Measurements from ENCODE around the gene SPO11.

The SPO11 gene

GRCh38 chr20:57329608-57330221 lies at the start of gene SPO11:
SPO11 (plus strand) TSS chr20:57329803; CDS start chr20:57329868, 65 bp downstream.
- peak; percentile 14 for DNase-seq (ENCODE audit: low spot score)

DNA sequence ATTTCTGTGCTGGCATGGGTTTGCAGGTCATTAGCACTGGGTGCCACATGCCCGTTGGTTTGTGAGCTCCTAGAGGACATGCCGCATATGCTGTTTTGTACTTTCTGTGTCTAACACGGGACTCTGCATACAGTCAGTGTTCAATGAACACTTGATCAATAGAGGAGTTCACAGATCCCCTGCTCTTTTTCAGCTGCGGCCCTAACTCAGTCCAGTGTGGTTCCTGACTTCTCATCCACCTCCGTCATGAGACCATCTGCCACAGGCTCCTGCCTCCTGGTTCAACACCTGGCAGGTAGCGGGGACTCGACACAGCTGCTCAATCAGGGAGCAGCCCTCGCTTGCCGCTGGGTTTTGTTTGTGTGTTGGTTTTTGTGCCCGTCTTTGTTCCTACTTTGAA lies 49.4 kb upstream of the SPO11 start:
- DNase-seq (ENCODE audit: low spot score) = no peak

DNA sequence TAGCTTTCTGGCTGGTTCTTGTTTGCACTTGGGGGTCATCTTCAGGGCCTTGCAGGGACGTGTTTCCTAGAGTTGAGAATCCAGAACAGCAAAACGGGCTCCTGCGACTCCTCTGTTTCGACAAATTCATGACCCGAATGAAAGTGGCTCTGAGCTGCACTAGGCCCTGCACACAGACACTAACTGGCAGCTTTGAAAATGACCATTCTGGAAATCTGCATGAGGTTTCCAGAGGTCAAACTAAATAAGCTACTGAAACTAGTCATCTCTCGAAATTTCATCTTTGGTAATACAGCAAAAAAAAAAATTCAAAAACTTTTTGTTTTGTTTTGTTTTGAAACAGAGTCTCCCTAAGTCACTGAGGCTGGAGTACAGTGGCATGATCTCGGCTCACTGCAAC lies 47.7 kb upstream of the SPO11 start:
- DNase-seq (ENCODE audit: low spot score) = no peak

GRCh38 chr20:57282670-57283361 lies 46.8 kb upstream of the SPO11 start:
- DNase-seq (ENCODE audit: low spot score) = peak; percentile 94

- DNase-seq (ENCODE audit: low spot score) = no peak
Observed at GRCh38 chr20:57283860-57284259, 45.7 kb upstream of the SPO11 start.

- DNase-seq (ENCODE audit: low spot score) = no peak
Observed at GRCh38 chr20:57287007-57287880, 42.4 kb upstream of the SPO11 start.

- no peak for DNase-seq (ENCODE audit: low spot score)
Observed at GRCh38 chr20:57287901-57288300, 41.7 kb upstream of the SPO11 start.

GRCh38 chr20:57288651-57289277 lies 40.8 kb upstream of the SPO11 start:
- peak; percentile 35 for DNase-seq (ENCODE audit: low spot score)

GRCh38 chr20:57289391-57290177 lies 40.0 kb upstream of the SPO11 start:
- DNase-seq (ENCODE audit: low spot score) = peak; percentile 58

- no peak for DNase-seq (ENCODE audit: low spot score)
Observed at GRCh38 chr20:57290178-57290484, 39.5 kb upstream of the SPO11 start.

DNA sequence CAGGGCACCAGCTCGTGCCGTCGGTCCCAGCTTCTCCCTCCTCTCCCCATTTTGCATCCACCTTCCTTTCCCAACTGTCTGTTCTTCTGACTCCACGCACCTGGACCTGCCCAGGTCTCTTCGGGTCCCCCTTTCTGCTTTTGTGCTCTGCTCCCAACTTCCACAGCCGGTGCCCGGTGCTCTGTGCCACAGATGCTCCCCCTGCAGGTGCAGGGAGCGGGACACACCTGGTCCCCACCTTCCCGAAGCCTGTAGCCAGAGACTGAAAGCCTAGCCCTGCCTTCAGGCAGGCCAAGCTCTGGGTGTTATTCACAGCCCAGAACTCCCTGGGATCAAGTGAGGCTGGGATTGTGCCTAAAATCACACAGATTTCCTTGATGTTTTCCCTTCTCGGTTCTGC lies 38.6 kb upstream of the SPO11 start:
- no peak for DNase-seq (ENCODE audit: low spot score)

GRCh38 chr20:57291694-57292093 lies 37.9 kb upstream of the SPO11 start:
- no peak for DNase-seq (ENCODE audit: low spot score)

DNA sequence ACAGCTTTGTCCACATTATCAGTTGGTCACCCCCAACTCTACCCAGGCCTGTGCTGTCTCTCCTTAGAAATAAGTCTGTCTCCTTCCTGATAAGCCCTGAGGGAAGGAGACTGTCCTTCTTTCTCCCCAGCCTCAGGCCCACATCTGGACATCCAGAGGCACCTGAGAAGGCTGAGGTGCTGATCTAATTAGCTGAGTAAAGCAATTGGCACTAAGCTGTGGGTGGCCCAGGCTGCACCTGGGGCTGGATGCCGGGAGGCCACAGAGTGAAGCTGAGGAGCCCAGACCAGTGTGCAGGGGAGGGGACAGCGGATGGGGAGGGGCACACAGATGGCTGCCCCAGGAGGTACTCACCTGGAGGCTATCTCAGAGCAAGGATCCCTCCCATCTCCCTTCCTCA lies 37.0 kb upstream of the SPO11 start:
- no peak for DNase-seq (ENCODE audit: low spot score)

DNA sequence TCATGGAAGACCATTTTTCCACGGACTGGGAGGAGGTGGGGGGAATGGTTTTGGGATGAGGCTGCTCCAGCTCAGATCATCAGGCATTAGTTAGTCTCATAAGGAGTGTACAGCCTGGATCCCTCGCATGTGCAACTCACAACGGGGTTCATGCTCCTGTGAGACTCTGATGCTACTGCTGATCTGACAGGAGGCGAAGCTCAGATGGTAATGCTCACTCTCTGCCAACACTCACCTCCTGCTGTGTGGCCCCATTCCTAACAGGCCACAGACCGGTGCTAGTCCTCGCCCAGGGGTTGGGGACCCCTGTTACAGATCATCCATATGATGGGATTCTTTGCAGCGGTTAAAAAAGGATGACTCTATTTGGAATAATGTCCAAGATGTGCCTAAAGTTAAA lies 35.6 kb upstream of the SPO11 start:
- no peak for DNase-seq (ENCODE audit: low spot score)

DNA sequence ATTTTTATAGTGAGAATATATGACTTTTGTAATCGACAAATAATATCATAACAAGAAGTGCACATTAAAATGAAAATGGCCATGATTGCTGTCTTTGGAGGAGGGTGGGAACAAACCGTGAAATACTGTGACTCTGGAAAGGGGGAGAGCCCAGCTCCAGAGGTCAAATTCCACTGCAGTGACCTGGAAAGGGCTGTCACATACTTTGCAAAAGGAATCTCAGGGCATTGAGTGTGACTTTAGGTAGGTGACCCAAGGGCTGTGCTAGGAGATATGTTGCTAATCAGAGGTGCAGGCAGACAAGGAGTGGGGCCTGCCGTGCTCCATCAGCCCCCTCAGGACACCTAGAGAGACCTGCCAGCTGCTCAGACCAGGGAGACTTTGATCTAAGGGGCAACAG lies 35.1 kb upstream of the SPO11 start:
- DNase-seq (ENCODE audit: low spot score) = no peak

DNA sequence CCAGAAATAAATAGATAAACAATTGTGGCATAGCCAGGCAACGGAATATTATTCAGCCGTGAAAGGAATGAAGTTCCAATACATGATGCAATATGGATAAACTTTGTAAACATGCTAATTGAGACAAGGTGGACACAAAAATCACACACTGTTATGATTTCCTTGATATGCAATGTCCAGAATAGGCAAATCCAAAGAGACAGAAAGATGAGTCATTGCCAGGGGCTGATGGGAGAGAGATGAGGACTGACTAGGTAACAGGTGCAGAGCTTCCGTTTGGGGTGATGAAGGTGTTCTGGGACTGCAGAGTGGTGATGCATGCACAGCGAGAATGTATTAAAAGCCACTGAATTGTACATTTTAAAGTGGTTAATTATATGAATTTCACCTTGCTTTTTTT lies 31.1 kb upstream of the SPO11 start:
- no peak for DNase-seq (ENCODE audit: low spot score)

DNA sequence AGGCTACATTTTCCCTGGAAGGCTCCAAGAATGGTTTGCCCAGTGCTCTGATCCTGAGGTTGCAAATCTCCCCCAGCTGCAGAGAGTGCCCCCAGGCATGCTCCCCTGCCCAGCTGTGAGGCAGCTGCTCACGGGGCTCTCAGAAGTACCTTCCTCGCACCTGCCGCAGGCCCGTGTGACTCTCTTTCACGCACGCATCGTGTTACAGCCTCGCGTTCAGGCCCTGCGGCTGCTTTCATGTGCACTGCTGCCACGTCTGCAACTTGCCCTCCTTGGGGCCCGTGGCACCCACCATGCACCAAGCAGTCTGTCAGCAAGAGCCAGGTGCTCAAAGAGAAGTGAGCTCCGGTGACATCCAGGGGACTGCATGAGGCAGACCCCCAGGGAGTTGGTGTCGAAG lies 28.6 kb upstream of the SPO11 start:
- DNase-seq (ENCODE audit: low spot score) = no peak

- DNase-seq (ENCODE audit: low spot score) = no peak
Observed at GRCh38 chr20:57306747-57307146, 22.9 kb upstream of the SPO11 start.

DNA sequence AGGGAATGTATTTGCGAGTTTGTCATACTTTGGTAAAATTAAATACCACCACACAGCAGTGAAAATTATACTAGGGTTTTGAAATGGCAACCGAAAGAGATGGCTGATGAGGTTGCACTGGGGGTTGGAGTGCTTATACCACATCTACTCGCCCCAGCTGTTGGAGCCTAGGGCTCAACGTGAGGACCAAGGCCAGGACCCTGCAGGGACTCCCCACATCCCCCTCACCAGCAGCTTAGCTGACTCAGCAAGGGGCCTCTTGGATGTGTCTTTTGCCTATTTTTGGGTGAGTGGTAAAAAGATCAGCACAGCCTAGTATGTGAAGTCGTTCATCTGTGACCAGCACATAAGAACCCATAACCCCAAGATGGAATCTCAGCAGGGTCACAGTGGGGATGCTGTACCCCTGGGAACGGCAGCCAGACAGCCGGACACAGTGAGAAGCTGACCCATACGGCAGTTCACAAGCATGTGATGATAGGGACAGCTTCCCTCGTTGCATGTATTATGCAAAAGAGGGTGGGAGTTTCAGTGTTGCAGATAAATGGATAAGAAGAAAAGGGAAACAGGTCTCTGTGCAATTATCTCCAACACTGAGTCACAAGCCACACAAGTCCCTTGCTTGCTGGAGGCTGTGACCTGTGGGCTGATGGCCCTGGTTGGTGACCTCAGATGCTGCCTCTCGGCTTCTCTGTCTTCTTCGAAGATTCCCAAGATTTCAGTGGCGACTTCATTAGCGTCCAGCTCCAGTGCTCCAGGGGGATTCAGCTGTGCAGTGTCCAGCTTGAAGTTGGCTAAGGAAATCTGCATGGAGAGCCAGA lies 20.9 kb upstream of the SPO11 start:
- DNase-seq (ENCODE audit: low spot score) = no peak

DNA sequence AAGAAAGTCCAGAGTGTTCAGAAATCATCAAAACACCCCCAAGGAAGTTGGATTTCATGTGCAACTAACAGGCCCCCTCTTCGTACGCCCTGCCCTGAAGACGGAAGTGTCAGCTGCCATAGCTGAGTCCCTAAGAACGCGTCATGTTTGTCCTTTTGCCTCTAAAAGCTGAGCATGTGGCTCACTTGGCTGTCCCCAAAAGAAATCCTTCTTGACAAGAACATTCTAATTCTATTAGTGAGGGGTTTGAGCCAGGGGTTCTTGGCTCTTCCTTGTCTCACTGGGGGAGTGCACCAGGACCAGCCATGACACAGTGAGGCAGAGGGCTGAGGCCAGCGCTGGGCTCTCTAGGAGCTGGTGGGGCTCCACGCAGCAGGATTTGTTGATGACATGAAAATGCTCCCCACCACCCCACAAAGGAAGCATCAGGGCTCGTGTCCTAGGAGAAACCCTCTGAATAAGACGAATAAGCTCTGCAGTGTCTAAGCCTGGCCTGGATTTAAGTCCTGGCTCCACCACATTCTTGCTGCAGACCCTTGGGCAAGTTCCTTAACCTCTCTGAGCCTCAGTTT lies 20.0 kb upstream of the SPO11 start:
- peak; percentile 30 for DNase-seq (ENCODE audit: low spot score)

All from pons (tissue), 1 donor.